ENCODE data around the gene SCFD1. TPM values are rescaled to one million over a fixed set of nuclear protein-coding genes. Genes with fewer than 3 reads are reported as not detected.
"Not testable (repeated sequence)": the region's sequence is repeated elsewhere in the genome, so short reads cannot be mapped to it uniquely, and the experiment has no call there.

SCFD1 gene
- total RNA-seq, 3 donors from 2014 or later (not counting 1 experiment from before 2014, with no cell fraction given) = 97.0 to 106 (median 105) TPM

- Histone ChIP-seq H3K4me3 (ENCODE audit: low read length) (no peak overlapping the region), H3K4me1 (ENCODE audit: control insufficient read depth, insufficient read depth, low read length) (no peaks in the 10 kb centered on the region), H3K36me3 (ENCODE audit: control insufficient read depth, insufficient read depth, low read length) (peaks cover 65% of the 10 kb centered on the region), H3K9me3 (ENCODE audit: control insufficient read depth, insufficient read depth, low read length) (no peaks in the 10 kb centered on the region), H3K27ac (ENCODE audit: low read length) (no peak overlapping the region), H3K27me3 (ENCODE audit: control insufficient read depth, insufficient read depth, low read length) (no peaks in the 10 kb centered on the region)
- no peak for ATAC-seq
- Mint-ChIP-seq H3K9me3 (no peaks in the 10 kb centered on the region), H3K4me3 (no peak overlapping the region), H3K27me3 (ENCODE audit: low read depth in 2 of 2) (no peaks in the 10 kb centered on the region), H3K36me3 (no peaks in the 10 kb centered on the region), H3K27ac (peak overlapping the region in 1 of 2 donors; percentile 16), H3K4me1 (no peaks in the 10 kb centered on the region)
- intact Hi-C loops (cut with micrococcal nuclease) = no loop called here
- 90% methylated on average over 6 of the region's 8 CpGs for WGBS (ENCODE audit: insufficient coverage)
- TF ChIP-seq CTCF (IDR thresholded peaks at IDR 0.05) = no peak
- no peak for DNase-seq
Measured at GRCh38 chr14:30600922-30601918, 20.9 kb upstream of the SCFD1 start.

- Histone ChIP-seq H3K27me3 (ENCODE audit: control insufficient read depth, insufficient read depth, low read length) (no peaks in the 10 kb centered on the region), H3K27ac (ENCODE audit: low read length) (no peak overlapping the region), H3K4me3 (ENCODE audit: low read length) (no peak overlapping the region), H3K4me1 (ENCODE audit: control insufficient read depth, insufficient read depth, low read length) (no peaks in the 10 kb centered on the region), H3K9me3 (ENCODE audit: control insufficient read depth, insufficient read depth, low read length) (no peaks in the 10 kb centered on the region), H3K36me3 (ENCODE audit: control insufficient read depth, insufficient read depth, low read length) (peaks cover 60% of the 10 kb centered on the region)
- H3K4me3 Mint-ChIP-seq = no peak overlapping the region
- ATAC-seq (no peak), DNase-seq (no peak)
- no peak for TF ChIP-seq CTCF (IDR thresholded peaks at IDR 0.05)
- no peak overlapping the region for H3K27ac Mint-ChIP-seq
- intact Hi-C loops (cut with micrococcal nuclease) = no loop called here
- no peaks in the 10 kb centered on the region for H3K9me3 Mint-ChIP-seq
- 97% methylated on average over 3 of the region's 3 CpGs for WGBS (ENCODE audit: insufficient coverage)
- peaks cover 0 to 4% of the 10 kb centered on the region in 2 donors for H3K4me1 Mint-ChIP-seq
- no peaks in the 10 kb centered on the region for H3K36me3 Mint-ChIP-seq
- no peaks in the 10 kb centered on the region for H3K27me3 Mint-ChIP-seq (ENCODE audit: low read depth in 2 of 2)
Measured at GRCh38 chr14:30603402-30603801, 18.7 kb upstream of the SCFD1 start.

- H3K36me3 Mint-ChIP-seq; H3K4me1 Mint-ChIP-seq; intact Hi-C loops (cut with micrococcal nuclease); H3K27me3 ChIP-seq (ENCODE audit: control insufficient read depth, insufficient read depth, low read length); DNase-seq; ATAC-seq; H3K27ac Mint-ChIP-seq; H3K27me3 Mint-ChIP-seq (ENCODE audit: low read depth in 2 of 2); H3K9me3 Mint-ChIP-seq; H3K4me3 Mint-ChIP-seq; H3K27ac ChIP-seq (ENCODE audit: low read length); H3K4me1 ChIP-seq (ENCODE audit: control insufficient read depth, insufficient read depth, low read length); H3K4me3 ChIP-seq (ENCODE audit: low read length); H3K9me3 ChIP-seq (ENCODE audit: control insufficient read depth, insufficient read depth, low read length): not testable (repeated sequence)
- 99% methylated on average over 8 of the region's 8 CpGs for WGBS (ENCODE audit: insufficient coverage)
- H3K36me3 ChIP-seq (ENCODE audit: control insufficient read depth, insufficient read depth, low read length) = peaks cover 53% of the 10 kb centered on the region
Measured at GRCh38 chr14:30604696-30605095, 17.4 kb upstream of the SCFD1 start.

- no peak overlapping the region for H3K4me3 Mint-ChIP-seq
- H3K9me3 ChIP-seq (ENCODE audit: control insufficient read depth, insufficient read depth, low read length) = no peaks in the 10 kb centered on the region
- intact Hi-C loops (cut with micrococcal nuclease) = no loop called here
- H3K4me3 ChIP-seq (ENCODE audit: low read length) = no peak overlapping the region
- no peaks in the 10 kb centered on the region for H3K9me3 Mint-ChIP-seq
- ATAC-seq (peak in 2 of 3 donors; percentile 42 to 47), DNase-seq (no peak)
- no peak for TF ChIP-seq CTCF (IDR thresholded peaks at IDR 0.05)
- WGBS (ENCODE audit: insufficient coverage) = no CpG with 5 or more reads among the region's 1 CpG
- peak overlapping the region in 1 of 2 donors; percentile 41 for H3K27ac Mint-ChIP-seq
- no peaks in the 10 kb centered on the region for H3K4me1 ChIP-seq (ENCODE audit: control insufficient read depth, insufficient read depth, low read length)
- no peak overlapping the region for H3K27ac ChIP-seq (ENCODE audit: low read length)
- H3K36me3 Mint-ChIP-seq = no peaks in the 10 kb centered on the region
- no peaks in the 10 kb centered on the region for H3K27me3 Mint-ChIP-seq (ENCODE audit: low read depth in 2 of 2)
- H3K27me3 ChIP-seq (ENCODE audit: control insufficient read depth, insufficient read depth, low read length) = no peaks in the 10 kb centered on the region
- peaks cover 0 to 4% of the 10 kb centered on the region in 2 donors for H3K4me1 Mint-ChIP-seq
- peaks cover 41% of the 10 kb centered on the region for H3K36me3 ChIP-seq (ENCODE audit: control insufficient read depth, insufficient read depth, low read length)
Measured at GRCh38 chr14:30607156-30607780, 14.9 kb upstream of the SCFD1 start.
